ENCODE measurements around the gene HBEGF. TPM values are rescaled to one million over a fixed set of nuclear protein-coding genes. Genes with fewer than 3 reads are reported as not detected.

HBEGF gene
- total and polyA plus RNA-seq, 2 experiments from 2014 or later, result 3.7 to 4.9 TPM

DNA sequence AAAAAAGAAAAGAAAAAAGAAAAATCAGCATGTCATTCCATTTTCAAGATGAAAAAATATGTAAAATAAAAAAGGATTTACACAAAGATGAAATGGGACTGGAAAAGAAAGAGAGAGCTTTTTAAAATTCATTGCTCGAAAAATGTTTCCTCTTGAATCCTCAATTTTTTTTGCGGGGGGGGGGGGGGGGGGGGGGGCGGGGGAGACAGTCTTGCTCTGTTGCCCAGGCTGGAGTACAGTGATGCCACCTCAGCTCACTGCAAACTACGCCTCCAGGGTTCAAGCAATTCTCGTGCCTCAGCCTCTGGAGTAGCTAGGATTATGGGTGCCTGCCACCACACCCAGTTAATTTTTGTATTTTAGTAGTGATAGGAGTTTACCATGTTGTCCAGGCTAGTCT, 60.0 kb downstream of the HBEGF start:
- H3K36me3 ChIP-seq, result no peaks in the 10 kb centered on the region
- H3K4me3 ChIP-seq, result no peak overlapping the region
- H3K4me1 ChIP-seq (ENCODE audit: low read depth), result no peaks in the 10 kb centered on the region
- H3K27me3 ChIP-seq, result no peaks in the 10 kb centered on the region
- H3K9me3 ChIP-seq (ENCODE audit: low read depth), result no peaks in the 10 kb centered on the region
- no peak overlapping the region for H3K27ac ChIP-seq
- TF ChIP-seq, protein P1, sequence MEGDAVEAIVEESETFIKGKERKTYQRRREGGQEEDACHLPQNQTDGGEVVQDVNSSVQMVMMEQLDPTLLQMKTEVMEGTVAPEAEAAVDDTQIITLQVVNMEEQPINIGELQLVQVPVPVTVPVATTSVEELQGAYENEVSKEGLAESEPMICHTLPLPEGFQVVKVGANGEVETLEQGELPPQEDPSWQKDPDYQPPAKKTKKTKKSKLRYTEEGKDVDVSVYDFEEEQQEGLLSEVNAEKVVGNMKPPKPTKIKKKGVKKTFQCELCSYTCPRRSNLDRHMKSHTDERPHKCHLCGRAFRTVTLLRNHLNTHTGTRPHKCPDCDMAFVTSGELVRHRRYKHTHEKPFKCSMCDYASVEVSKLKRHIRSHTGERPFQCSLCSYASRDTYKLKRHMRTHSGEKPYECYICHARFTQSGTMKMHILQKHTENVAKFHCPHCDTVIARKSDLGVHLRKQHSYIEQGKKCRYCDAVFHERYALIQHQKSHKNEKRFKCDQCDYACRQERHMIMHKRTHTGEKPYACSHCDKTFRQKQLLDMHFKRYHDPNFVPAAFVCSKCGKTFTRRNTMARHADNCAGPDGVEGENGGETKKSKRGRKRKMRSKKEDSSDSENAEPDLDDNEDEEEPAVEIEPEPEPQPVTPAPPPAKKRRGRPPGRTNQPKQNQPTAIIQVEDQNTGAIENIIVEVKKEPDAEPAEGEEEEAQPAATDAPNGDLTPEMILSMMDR (IDR thresholded peaks at IDR 0.05; ENCODE audit: low read depth, low read length), result no peak
- no peak for DNase-seq (ENCODE audit: low read depth in 1 of 2, low spot score in 1 of 2)

GRCh38 chr5:140284013-140284412, 62.4 kb downstream of the HBEGF start:
- Histone ChIP-seq H3K4me3 (no peak overlapping the region), H3K27me3 (no peaks in the 10 kb centered on the region), H3K4me1 (ENCODE audit: low read depth) (no peaks in the 10 kb centered on the region), H3K27ac (no peak overlapping the region), H3K9me3 (ENCODE audit: low read depth) (no peaks in the 10 kb centered on the region), H3K36me3 (no peaks in the 10 kb centered on the region)
- DNase-seq (ENCODE audit: low read depth in 1 of 2, low spot score in 1 of 2), result no peak
- TF ChIP-seq, protein P1 (IDR thresholded peaks at IDR 0.05; ENCODE audit: low read depth, low read length), result no peak

Other genes with a start within 250 kb of the HBEGF start
- gene PURA, start 232.5 kb downstream of the HBEGF start, total RNA-seq, result 6.1 and 9.0 TPM in 2 replicates
- 7.0 and 11.1 TPM in 2 replicates for gene PURA, start 232.5 kb downstream of the HBEGF start, polyA plus RNA-seq
- 1.5 and 4.8 TPM in 2 replicates for gene IGIP, start 220.7 kb downstream of the HBEGF start, total RNA-seq
- gene IGIP, start 220.7 kb downstream of the HBEGF start, polyA plus RNA-seq, result 0.51 and 1.4 TPM in 2 replicates
- 31.8 and 53.1 TPM in 2 replicates for gene CYSTM1, start 171.4 kb downstream of the HBEGF start, total RNA-seq
- gene CYSTM1, start 171.4 kb downstream of the HBEGF start, polyA plus RNA-seq, result 72.4 and 83.7 TPM in 2 replicates
- 129 and 195 TPM in 2 replicates for gene PFDN1, start 43.5 kb downstream of the HBEGF start, total RNA-seq
- 113 and 139 TPM in 2 replicates for gene PFDN1, start 43.5 kb downstream of the HBEGF start, polyA plus RNA-seq
- not detected in 2 replicates for gene SLC4A9, start 13.6 kb upstream of the HBEGF start, total RNA-seq
- gene SLC4A9, start 13.6 kb upstream of the HBEGF start, polyA plus RNA-seq, result 0.06 TPM in 1 of 2 replicates, not detected in the other
- 42.4 and 58.8 TPM in 2 replicates for gene ANKHD1, start 55.2 kb upstream of the HBEGF start, total RNA-seq
- 41.5 and 46.5 TPM in 2 replicates for gene ANKHD1, start 55.2 kb upstream of the HBEGF start, polyA plus RNA-seq
- 3.1 and 5.3 TPM in 2 replicates for gene EIF4EBP3, start 201.1 kb upstream of the HBEGF start, total RNA-seq
- gene EIF4EBP3, start 201.1 kb upstream of the HBEGF start, polyA plus RNA-seq, result 6.6 and 24.8 TPM in 2 replicates
- gene SRA1, start 210.9 kb upstream of the HBEGF start, total RNA-seq, result 22.8 and 43.9 TPM in 2 replicates
- gene SRA1, start 210.9 kb upstream of the HBEGF start, polyA plus RNA-seq, result 51.5 and 80.6 TPM in 2 replicates
- gene APBB3, start 218.0 kb upstream of the HBEGF start, total RNA-seq, result 34.2 and 45.4 TPM in 2 replicates
- gene APBB3, start 218.0 kb upstream of the HBEGF start, polyA plus RNA-seq, result 61.8 and 66.2 TPM in 2 replicates
- 29.5 and 32.3 TPM in 2 replicates for gene SLC35A4, start 218.2 kb upstream of the HBEGF start, total RNA-seq
- 67.9 and 80.7 TPM in 2 replicates for gene SLC35A4, start 218.2 kb upstream of the HBEGF start, polyA plus RNA-seq